Measurements from ENCODE around the gene CCR2.
"Not testable (repeated sequence)": the region's sequence is repeated elsewhere in the genome, so short reads cannot be mapped to it uniquely, and the experiment has no call there.

The CCR2 gene

GRCh38 chr3:46353647-46354410 lies at the start of gene CCR2:
CCR2 (plus strand) TSS chr3:46354111; CDS start chr3:46357528, 3,417 bp downstream.
- no peak for DNase-seq

GRCh38 chr3:46304739-46305138 lies 49.2 kb upstream of the CCR2 start:
- no peak for DNase-seq

- DNase-seq: no peak
Measured at GRCh38 chr3:46312991-46313390, 40.9 kb upstream of the CCR2 start.

- no peak for DNase-seq
Measured at GRCh38 chr3:46314517-46314916, 39.4 kb upstream of the CCR2 start.

- DNase-seq: no peak
Measured at GRCh38 chr3:46316206-46316605, 37.7 kb upstream of the CCR2 start.

- no peak for DNase-seq
Measured at GRCh38 chr3:46318207-46318927, 35.5 kb upstream of the CCR2 start.

GRCh38 chr3:46321461-46322104 lies 32.3 kb upstream of the CCR2 start:
- DNase-seq: no peak

GRCh38 chr3:46324036-46324435 lies 29.9 kb upstream of the CCR2 start:
- DNase-seq: no peak

- no peak for DNase-seq
Measured at GRCh38 chr3:46325645-46326300, 28.1 kb upstream of the CCR2 start.

GRCh38 chr3:46330676-46331075 lies 23.2 kb upstream of the CCR2 start:
- DNase-seq: not testable (repeated sequence)

GRCh38 chr3:46334741-46335478 lies 19.0 kb upstream of the CCR2 start:
- DNase-seq: no peak

GRCh38 chr3:46335541-46335940 lies 18.4 kb upstream of the CCR2 start:
- no peak for DNase-seq

- no peak for DNase-seq
Measured at GRCh38 chr3:46337911-46338310, 16.0 kb upstream of the CCR2 start.

- DNase-seq: no peak
Measured at GRCh38 chr3:46338840-46339239, 15.1 kb upstream of the CCR2 start.

GRCh38 chr3:46344476-46344875 lies 9.4 kb upstream of the CCR2 start:
- DNase-seq: no peak

GRCh38 chr3:46348823-46349482 lies 5.0 kb upstream of the CCR2 start:
- DNase-seq: no peak

GRCh38 chr3:46349484-46350261 lies 4.2 kb upstream of the CCR2 start:
- DNase-seq: peak; percentile 47

- no peak for DNase-seq
Measured at GRCh38 chr3:46350262-46350565, 3.7 kb upstream of the CCR2 start.

- DNase-seq: no peak
Measured at GRCh38 chr3:46351646-46352045, 2.3 kb upstream of the CCR2 start.

- no peak for DNase-seq
Measured at GRCh38 chr3:46353090-46353489, 821 bp upstream of the CCR2 start.

- no peak for DNase-seq
Measured at GRCh38 chr3:46354478-46354877, 567 bp downstream of the CCR2 start.
